Stimulated activated CD4-positive, alpha-beta T cell treated with anti-CD3 and anti-CD28 coated beads, TNF-alpha, amount 100 ng/mL, for 24 hours (primary cell): Measurements from ENCODE around the gene EML5.
"Not testable (repeated sequence)": the region's sequence is repeated elsewhere in the genome, so short reads cannot be mapped to it uniquely, and the experiment has no call there.

Source experiments
- DNase-seq, 3 experiments: peaks; one replicate each; pipeline ENCODE4 v3.0.0-alpha.2; 2020; ENCODE audit warnings: low read depth in 3 of 3

Gene EML5

GRCh38 chr14:88792473-88793258, at the start of gene EML5:
Gene EML5, minus strand, starts transcription at chr14:88792953. Its CDS starts 450 bp downstream, at chr14:88792503.
- DNase-seq, result peak; percentile 57 to 84 (median 72)

DNA sequence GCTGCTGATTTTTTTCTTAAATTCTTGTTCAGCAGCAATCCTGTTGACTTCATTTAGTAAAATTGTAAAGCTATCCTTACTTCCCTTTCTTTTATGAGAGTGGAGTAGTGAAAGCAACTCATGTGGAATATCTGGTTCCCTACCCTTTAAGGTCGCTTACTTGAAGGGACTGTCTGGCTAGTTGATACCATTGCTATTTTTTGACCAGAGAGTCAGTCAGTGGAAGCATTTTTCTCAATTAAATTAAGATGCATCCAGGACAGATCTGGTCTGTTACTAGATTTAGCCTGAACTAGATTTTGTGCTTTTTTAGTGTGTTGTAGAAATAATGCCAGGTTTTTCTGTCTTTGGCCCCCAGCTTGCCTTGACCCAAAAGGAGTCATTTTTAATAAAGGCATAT, 49.7 kb upstream of the EML5 start:
- no peak for DNase-seq

DNA sequence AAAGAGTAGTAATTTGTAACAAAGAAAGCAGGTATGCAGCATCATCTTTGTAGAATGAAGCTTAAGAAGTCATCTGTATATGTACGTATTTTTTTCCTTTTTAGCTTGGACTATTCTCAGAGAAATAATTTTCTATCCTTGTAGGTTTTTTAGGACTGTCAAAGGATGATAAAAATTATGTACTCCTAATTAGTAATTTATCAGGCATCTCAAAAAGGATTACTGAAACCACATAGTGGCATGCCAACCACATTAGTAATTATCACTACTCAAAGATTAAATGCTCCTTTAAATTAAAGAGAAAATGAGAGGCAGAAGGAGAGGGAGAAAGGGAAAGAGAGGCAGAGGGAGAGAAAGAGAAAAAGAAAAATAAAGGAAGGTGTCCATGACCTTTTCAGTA, 49.0 kb upstream of the EML5 start:
- no peak for DNase-seq

DNA sequence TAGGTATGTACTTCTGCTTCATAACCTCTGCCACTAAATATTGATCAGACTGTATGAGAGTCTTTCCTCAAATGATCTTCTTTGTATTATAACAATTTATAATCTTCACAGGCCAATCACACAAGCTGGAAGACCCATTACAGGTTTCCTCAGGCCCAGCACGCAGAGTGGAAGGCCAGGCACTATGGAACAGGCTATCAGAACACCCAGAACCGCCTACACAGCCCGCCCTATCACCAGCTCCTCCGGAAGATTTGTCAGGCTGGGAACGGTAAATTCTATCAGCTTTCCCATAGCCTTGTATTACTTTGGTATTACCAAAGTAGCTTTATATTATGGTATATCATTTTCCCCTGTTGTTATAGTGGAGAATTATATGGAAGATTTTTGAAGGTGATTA, 48.2 kb upstream of the EML5 start:
- no peak for DNase-seq

DNA sequence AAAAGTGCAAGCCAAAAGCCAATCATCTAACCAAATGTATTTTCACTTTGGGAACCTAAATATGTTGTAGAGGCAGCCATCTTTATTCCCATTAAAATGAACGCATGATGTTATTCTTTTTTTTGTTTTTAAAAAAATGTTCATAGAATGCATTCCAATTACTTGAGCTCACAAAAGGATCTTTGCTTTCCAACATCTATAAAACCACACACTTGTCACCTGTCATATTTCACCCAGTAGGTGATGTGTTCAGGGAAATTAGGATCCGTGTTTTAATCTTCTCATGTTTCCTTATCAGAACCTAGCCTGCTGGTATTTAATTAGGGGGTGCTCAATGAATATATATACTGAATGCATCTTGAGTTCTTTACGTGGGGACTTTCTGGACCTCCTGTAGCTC, 45.3 kb upstream of the EML5 start:
- no peak for DNase-seq

- DNase-seq, result no peak
These were observed 44.7 kb upstream of the EML5 start for GRCh38 chr14:88837495-88837894.

GRCh38 chr14:88835661-88836060, 42.9 kb upstream of the EML5 start:
- DNase-seq, result no peak

- DNase-seq, result no peak
These were observed 42.2 kb upstream of the EML5 start for GRCh38 chr14:88834883-88835431.

DNA sequence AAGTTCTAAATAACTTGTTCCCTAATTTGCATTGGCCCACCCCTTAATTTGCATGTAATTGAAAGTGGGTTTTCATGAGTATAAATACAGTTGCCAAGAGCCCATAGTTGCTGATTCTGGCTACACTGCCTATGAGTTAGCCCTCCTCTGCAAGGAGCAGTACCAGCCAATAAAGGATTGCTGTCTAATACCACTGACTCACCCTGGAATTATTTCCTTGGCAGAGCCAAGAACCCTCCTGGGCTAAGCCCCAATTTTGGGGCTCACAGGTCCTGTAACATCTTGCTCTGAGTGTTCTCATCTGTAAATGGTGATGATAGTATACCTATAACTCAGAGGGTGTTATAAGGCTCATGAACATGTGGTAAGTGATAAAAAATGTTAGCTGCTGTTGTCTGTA, 38.5 kb upstream of the EML5 start:
- DNase-seq, result no peak

DNA sequence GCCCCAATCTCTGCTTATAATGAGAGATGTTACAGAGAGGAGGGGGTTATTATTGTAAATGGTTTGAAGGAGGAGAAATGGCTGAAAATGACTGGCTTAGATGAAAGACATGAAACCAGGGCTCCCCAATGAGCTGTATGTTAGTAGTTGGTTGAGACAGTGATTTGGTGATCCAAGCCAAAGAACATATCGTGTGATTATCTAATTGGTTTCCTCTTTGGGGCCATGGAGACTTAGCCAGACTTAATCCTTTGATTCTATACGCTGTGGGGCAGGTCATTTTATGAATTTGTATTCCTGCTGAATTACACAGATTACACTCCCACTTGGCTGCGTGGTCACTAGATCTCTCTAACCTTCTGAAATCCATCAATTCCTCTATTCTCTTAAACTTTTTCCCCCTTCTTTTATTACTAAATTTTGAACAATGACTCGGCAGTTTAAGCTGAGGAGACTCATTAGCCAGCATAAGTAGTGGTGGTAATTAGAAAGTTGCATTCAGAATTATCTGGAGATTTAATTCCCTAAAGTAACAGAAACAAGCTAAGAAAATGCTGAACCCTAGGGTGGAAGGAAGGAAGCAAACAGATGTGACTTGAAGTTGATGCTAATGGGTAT, 37.0 kb upstream of the EML5 start:
- DNase-seq, result no peak

- no peak for DNase-seq
These were observed 36.4 kb upstream of the EML5 start for GRCh38 chr14:88829188-88829587.

GRCh38 chr14:88825503-88825902, 32.8 kb upstream of the EML5 start:
- no peak for DNase-seq

DNA sequence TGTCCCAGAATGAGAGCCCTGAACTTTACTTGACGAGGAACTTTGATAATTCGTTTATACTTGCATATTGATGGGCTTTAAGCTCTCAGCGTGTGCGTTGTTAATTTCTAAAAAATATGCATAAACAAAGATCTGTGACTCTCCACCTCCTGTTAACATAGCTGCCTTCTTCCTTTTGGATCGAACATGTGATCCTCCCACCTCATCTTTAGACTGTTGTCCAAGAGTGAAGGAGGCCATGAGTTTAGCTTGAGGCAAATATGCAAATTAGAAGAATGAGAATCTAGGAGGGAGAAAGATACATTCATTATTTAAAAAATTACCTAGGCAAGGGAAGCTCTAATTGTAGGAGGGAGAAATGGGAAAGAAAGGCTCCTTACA, 32.3 kb upstream of the EML5 start:
- no peak for DNase-seq

DNA sequence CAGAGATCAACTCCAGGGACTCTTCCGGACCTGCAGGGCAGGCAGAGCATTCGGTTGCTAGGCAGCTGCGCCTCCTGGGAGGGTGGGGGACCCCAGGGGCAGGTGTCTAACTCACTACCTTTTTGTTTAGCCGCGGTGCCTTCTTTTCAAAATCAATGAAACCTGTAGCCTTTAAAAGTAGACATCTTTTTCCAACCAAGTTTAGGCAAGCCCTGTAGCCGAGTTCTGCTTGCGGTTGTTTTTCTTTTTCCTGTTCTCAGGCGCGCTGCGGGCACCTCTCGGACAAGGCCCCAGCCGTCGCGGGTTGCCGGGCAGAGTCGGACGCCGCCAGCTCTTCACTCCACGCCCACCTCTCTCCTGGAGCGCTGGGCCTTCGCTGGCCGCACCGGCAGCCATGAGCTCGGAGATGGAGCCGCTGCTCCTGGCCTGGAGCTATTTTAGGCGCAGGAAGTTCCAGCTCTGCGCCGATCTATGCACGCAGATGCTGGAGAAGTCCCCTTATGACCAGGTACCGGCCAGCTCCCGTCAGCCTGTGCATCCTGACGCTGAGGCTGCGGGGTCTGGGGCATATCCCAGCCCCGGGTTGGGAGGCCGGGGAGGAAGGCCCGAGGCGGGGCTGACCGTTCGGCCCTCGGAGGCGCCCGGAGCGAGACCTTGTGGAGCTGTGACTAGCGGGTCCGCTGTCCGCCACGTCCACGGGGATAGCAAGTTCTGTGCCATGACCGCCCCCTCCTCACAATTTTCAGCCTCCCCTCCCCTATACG, 31.7 kb upstream of the EML5 start, which contains the start of gene TTC8:
Gene TTC8 (plus strand): TSS at position 338 of the 764 bp plus-strand sequence. CDS start 57 bp downstream, at position 395.
- peak; percentile 64 to 79 (median 73) for DNase-seq

DNA sequence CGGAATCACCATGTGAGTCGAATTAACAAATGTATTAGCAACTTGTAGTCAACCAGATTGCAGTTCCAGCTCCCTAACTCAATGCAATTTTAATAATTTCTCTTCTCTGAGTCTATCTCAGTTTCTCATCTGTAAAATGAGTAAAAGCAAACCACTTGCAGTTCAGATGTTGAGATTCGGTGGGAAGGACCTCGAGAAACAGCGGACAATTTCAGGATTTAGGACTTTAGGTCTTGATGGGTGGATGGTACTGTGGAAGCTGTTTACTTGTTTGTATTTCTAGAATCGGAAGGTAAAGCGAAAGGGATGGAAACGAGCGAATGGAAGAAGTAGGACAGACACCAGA, 31.2 kb upstream of the EML5 start:
- no peak for DNase-seq

DNA sequence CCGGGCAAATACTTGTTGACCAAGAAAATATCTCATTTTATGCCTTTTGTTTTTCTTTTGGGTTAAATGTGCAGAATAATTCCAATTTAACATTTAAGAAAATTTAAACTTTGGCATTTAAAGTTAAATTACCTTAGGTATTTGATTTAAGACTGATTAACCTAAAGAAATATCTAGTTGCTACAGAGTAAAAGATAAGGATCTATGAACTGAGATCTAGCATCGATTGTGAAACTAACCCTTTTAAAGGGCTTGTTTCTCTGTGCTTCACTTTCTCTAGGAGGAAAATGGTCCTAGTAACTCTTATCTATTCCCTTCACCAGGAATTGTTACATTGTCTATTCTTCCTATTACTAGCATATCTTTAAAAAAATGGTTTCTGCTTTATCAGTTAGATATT, 29.1 kb upstream of the EML5 start:
- no peak for DNase-seq

DNA sequence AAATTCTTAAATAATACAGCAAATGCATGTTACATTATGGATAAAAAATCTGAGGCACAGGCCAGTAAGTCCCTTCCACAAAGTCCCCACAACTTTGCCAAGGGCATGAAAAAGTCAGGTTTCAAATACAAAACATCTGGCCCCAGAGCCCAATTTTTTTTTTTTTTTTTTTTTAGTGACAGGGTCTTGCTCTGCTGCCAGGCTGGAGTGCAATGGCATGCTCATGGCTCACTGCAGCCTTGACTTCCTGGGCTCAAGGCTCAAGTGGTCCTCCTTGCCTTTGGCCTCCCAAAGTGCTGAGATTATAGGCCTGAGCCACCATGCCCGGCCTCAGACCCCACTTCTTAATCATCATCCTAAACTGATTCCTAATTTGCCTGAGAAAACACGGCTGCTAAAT, 28.6 kb upstream of the EML5 start:
- DNase-seq, result no peak

- DNase-seq, result not testable (repeated sequence)
These were observed 26.9 kb upstream of the EML5 start for GRCh38 chr14:88819674-88820073.

DNA sequence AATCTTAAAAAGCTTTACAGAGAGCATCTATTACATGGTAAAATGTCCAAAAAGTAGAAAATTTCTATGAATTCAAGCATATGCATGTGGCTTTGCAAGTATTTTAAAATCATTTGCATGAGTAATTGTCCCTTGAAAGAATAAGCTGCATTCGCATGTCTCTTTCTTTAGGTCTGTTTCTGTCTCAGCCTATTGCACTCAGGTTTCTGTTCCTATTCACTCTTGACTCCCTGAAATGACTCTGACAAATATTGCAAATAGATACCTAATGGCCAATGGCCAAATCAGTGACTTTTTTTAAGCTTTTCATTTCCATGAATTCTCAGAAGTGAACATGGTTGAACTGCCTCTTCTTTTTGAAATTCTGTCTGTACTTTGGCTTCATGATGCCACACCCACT, 25.3 kb upstream of the EML5 start:
- DNase-seq, result no peak

GRCh38 chr14:88815980-88816379, 23.2 kb upstream of the EML5 start:
- no peak for DNase-seq

GRCh38 chr14:88808359-88808758, 15.6 kb upstream of the EML5 start:
- DNase-seq, result no peak

GRCh38 chr14:88804477-88804876, 11.7 kb upstream of the EML5 start:
- no peak for DNase-seq

- no peak for DNase-seq
These were observed 11.3 kb upstream of the EML5 start for GRCh38 chr14:88804035-88804434.
